Type B pancreatic cell (in vitro differentiated cells): ENCODE results near the gene TWIST2. TPM values are rescaled to one million over a fixed set of nuclear protein-coding genes. Genes with fewer than 3 reads are reported as not detected.
A peak's percentile ranks its signal among the peaks of the same experiment; 100 is the strongest.

Experiments
- DNase-seq: peaks from one replicate; pipeline ENCODE4 v3.0.0; 2021; ENCODE audit warnings: mixed read lengths; ENCODE audit not compliant: unreplicated experiment; ENCODE audit errors: extremely low spot score
- H3K27ac Mint-ChIP-seq: 2 replicates; pipeline ENCODE4 v1.8.0; 2021; ENCODE audit warnings: mild to moderate bottlenecking, mixed read lengths
- H3K27me3 Mint-ChIP-seq: 2 replicates; pipeline ENCODE4 v1.8.0; 2021; ENCODE audit warnings: mixed read lengths
- H3K36me3 Mint-ChIP-seq: 2 replicates; pipeline ENCODE4 v1.8.0; 2021; ENCODE audit warnings: mixed read lengths
- H3K4me1 Mint-ChIP-seq: one replicate; pipeline ENCODE4 v1.8.0; 2021; ENCODE audit warnings: mixed read lengths; ENCODE audit not compliant: unreplicated experiment
- H3K4me3 Mint-ChIP-seq: 2 replicates; pipeline ENCODE4 v1.8.0; 2021; ENCODE audit warnings: mild to moderate bottlenecking, mixed read lengths
- H3K9me3 Mint-ChIP-seq: 2 replicates; pipeline ENCODE4 v1.8.0; 2021; ENCODE audit warnings: mixed read lengths
- total RNA-seq: library from RNA; stranded (reverse); gene quantifications from 2 replicates; pipeline ENCODE4 v1.2.1, GENCODE V29; 2021; ENCODE audit warnings: low replicate concordance
- TF ChIP-seq, protein P1 (sequence below): fragments of 200-600 bp; sonication (generic); conservative IDR thresholded peaks from 2 replicates; pipeline ENCODE4 v1.5.0; 2021; ENCODE audit warnings: antibody characterized with exemption, mild to moderate bottlenecking

Gene TWIST2
- total RNA-seq, 1 donor from 2014 or later, result 27.3 TPM

DNA sequence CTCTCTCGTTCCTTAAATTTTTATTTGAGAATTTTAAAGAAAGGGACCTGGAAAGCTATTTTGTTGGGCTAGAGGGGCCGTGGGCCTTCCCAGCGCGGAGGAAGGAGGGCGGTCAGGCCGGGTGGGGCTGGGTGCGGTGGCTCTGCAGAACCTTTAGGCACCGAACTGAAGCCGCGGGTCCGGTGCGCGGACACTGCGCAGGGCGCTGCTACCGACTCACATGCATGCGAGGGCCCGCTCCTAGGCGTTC is 1.6 kb upstream of the TWIST2 start:
- Mint-ChIP-seq H3K27ac (no peak overlapping the region), H3K4me3 (peak overlapping the region; percentile 69), H3K4me1 (peaks cover 21% of the 10 kb centered on the region), H3K36me3 (no peaks in the 10 kb centered on the region), H3K9me3 (no peaks in the 10 kb centered on the region), H3K27me3 (peaks cover 74% of the 10 kb centered on the region)
- TF ChIP-seq, protein P1, sequence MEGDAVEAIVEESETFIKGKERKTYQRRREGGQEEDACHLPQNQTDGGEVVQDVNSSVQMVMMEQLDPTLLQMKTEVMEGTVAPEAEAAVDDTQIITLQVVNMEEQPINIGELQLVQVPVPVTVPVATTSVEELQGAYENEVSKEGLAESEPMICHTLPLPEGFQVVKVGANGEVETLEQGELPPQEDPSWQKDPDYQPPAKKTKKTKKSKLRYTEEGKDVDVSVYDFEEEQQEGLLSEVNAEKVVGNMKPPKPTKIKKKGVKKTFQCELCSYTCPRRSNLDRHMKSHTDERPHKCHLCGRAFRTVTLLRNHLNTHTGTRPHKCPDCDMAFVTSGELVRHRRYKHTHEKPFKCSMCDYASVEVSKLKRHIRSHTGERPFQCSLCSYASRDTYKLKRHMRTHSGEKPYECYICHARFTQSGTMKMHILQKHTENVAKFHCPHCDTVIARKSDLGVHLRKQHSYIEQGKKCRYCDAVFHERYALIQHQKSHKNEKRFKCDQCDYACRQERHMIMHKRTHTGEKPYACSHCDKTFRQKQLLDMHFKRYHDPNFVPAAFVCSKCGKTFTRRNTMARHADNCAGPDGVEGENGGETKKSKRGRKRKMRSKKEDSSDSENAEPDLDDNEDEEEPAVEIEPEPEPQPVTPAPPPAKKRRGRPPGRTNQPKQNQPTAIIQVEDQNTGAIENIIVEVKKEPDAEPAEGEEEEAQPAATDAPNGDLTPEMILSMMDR, result no peak
- no peak for DNase-seq

DNA sequence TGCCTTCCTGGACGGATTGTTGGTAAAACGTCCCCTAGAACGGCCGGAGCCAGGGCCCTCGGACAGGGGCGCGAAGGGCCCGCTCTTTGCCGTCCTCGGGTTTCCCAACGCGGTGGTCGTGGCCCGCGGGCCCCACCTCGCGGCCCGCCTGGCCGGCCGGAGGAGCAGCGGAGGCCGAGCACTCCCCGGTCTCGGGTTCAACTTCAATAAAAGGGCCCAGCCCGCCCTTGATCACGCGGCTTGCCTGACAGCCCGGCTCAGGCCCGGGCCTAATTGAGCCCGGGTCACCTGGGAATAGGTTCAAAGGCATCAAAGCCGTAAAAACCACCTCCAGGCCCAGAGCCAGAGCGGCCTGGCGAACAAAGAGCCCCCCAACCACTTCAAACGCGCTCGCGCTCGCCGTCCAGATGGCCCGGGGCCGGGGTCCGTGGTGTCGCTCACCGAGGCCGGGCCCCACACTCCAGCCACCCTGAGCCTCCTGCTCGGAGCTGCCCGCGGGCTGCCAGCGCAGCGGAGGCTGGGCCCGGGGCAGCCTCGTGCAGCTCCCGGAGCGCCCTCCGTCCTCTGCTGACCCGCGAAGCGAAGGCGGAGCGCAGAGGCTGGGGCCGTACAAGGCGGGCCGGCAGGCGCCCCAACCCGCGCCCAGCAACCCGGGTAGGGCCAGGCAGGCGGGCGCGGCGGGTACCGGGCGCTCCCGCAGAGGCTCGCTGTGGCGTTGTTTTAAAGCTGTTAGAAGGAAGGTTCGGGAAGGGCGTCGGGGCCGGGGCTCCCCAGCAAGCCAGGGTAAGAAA is 1.1 kb upstream of the TWIST2 start:
- Mint-ChIP-seq H3K36me3 (no peaks in the 10 kb centered on the region), H3K4me3 (peak overlapping the region; percentile 69), H3K27ac (no peak overlapping the region), H3K4me1 (peaks cover 19% of the 10 kb centered on the region), H3K27me3 (peaks cover 77% of the 10 kb centered on the region), H3K9me3 (no peaks in the 10 kb centered on the region)
- DNase-seq, result no peak
- TF ChIP-seq, protein P1, result peak; percentile 40

GRCh38 chr2:238847419-238847801 is 475 bp upstream of the TWIST2 start:
- no peak overlapping the region for H3K27ac Mint-ChIP-seq
- H3K4me3 Mint-ChIP-seq, result no peak overlapping the region
- peaks cover 77% of the 10 kb centered on the region for H3K27me3 Mint-ChIP-seq
- H3K36me3 Mint-ChIP-seq, result peaks cover 3% of the 10 kb centered on the region
- peaks cover 19% of the 10 kb centered on the region for H3K4me1 Mint-ChIP-seq
- no peak for DNase-seq
- TF ChIP-seq, protein P1, result no peak
- H3K9me3 Mint-ChIP-seq, result no peaks in the 10 kb centered on the region

- TF ChIP-seq, protein P1, result no peak
- peaks cover 76% of the 10 kb centered on the region for H3K27me3 Mint-ChIP-seq
- peak overlapping the region; percentile 85 for H3K4me3 Mint-ChIP-seq
- H3K4me1 Mint-ChIP-seq, result peaks cover 23% of the 10 kb centered on the region
- peaks cover 10% of the 10 kb centered on the region for H3K36me3 Mint-ChIP-seq
- H3K9me3 Mint-ChIP-seq, result no peaks in the 10 kb centered on the region
- no peak for DNase-seq
- no peak overlapping the region for H3K27ac Mint-ChIP-seq
Measured at GRCh38 chr2:238848691-238848975, 748 bp downstream of the TWIST2 start.

DNA sequence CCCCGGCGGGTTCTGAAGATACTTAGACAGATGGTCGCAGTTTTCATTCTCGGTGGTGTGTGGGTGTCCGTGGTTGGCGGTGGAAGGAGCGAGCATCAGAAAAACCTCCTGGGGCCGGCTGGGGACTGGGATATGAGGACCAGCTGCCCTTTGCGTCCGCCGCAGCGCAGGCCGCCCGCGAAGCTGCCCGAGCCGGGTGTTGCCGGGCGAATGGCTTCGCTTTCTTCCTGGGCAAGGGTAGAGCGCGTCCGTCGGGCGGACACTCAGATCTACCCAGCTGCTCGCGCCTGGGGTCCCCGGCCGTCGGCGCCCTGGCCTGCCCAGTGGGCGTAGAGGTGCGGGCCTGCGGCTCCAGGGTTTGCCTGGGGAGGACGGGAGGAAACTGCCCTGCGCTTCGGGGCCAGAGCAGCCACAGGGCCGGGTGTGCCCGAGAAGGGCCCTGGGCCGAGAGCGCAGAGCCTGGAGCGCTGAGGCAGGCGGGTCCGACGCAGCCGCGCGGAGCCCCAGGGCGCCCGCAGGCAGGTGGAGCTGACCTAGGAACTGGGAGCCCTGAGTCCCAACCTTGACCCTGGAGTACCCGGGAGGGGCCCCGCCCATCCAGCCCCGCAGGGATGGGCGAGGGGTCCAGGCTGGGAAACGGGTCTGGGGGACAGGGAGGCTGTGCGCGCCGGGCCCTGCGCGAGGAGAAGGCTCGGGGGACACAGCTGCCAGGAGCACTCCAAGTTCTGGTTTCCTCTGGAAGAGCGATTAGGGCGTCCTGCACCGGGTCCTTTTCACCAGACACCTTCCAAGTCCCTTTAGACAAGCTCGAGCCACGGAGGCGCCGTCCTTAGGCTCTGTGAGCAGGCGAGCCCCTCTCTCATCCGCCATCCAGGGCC is 1.3 kb downstream of the TWIST2 start:
- Mint-ChIP-seq H3K27ac (no peak overlapping the region), H3K4me3 (peak overlapping the region; percentile 83), H3K27me3 (peaks cover 76% of the 10 kb centered on the region)

More for the DNA sequence above, 1.3 kb downstream of the TWIST2 start:
- peaks cover 26% of the 10 kb centered on the region for H3K4me1 Mint-ChIP-seq
- peaks cover 16% of the 10 kb centered on the region for H3K36me3 Mint-ChIP-seq
- no peaks in the 10 kb centered on the region for H3K9me3 Mint-ChIP-seq
- TF ChIP-seq, protein P1, result no peak
- DNase-seq, result no peak
